Measurements from ENCODE around the gene SP140.

DNA sequence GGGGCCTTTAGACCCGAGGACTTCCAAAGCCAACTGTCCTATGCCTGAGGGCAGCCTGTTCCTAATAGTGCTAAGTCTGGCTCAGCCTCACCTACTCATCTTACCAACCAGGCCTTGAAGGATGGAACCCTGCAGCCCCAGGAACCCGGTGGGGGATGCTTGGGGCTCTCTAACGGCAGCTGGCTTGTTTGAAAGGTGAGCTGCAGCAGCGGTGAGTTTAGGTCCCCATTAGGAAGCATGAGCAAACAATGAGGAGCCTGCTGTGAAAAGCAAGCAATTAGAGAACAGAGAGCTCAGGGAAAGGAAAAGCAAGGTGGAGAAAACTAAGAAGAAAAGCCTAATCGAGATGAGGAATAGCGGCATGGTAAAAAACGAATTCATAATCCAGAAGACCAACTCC lies 45.6 kb upstream of the SP140 start:
- TF ChIP-seq, protein P1, sequence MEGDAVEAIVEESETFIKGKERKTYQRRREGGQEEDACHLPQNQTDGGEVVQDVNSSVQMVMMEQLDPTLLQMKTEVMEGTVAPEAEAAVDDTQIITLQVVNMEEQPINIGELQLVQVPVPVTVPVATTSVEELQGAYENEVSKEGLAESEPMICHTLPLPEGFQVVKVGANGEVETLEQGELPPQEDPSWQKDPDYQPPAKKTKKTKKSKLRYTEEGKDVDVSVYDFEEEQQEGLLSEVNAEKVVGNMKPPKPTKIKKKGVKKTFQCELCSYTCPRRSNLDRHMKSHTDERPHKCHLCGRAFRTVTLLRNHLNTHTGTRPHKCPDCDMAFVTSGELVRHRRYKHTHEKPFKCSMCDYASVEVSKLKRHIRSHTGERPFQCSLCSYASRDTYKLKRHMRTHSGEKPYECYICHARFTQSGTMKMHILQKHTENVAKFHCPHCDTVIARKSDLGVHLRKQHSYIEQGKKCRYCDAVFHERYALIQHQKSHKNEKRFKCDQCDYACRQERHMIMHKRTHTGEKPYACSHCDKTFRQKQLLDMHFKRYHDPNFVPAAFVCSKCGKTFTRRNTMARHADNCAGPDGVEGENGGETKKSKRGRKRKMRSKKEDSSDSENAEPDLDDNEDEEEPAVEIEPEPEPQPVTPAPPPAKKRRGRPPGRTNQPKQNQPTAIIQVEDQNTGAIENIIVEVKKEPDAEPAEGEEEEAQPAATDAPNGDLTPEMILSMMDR (IDR thresholded peaks at IDR 0.05): no peak
- no peak for TF ChIP-seq POLR2A (IDR thresholded peaks at IDR 0.05)
